ENCODE data around the gene SMG9. TPM values are rescaled to one million over a fixed set of nuclear protein-coding genes. Genes with fewer than 3 reads are reported as not detected.

Gene SMG9
- polyA plus RNA-seq, 3 donors, result 1.3 to 26.1 (median 2.4) TPM

DNA sequence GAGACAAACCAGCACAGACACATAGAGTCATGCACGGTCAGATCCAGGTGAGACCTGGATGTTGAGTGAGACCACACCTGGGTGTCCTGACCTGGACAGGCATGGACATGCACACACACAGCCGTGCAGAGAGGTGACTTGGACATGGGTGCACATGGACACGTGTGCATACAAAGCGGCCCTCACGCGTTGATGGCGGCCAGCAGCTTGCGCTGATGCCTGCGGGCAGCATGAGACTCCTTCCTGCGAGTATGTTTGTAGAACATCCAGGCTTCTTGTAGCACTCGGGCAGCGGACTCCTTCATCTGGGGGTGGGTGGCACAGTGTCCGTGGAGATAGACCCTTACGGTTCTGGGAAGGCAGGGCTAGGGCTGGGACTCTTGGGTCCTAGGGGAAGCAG lies 14.5 kb upstream of the SMG9 start:
- Mint-ChIP-seq H3K27ac (peak overlapping the region; percentile 90 to 98 (median 93)), H3K27me3 (ENCODE audit: low read depth in 3 of 3) (peaks cover 0 to 3% (median 0%) of the 10 kb centered on the region in 3 donors), H3K4me1 (peaks cover 70% of the 10 kb centered on the region), H3K4me3 (peak overlapping the region in 1 of 2 donors; percentile 9), H3K36me3 (peaks cover 60 to 83% of the 10 kb centered on the region in 2 donors), H3K9me3 (peaks cover 0 to 2% (median 0%) of the 10 kb centered on the region in 7 donors)
- Histone ChIP-seq H2AFZ (ENCODE audit: insufficient read depth, low read depth, low read length, poor library complexity, severe bottlenecking) (no peak overlapping the region), H3K9me3 (replicated peaks in 1 of 2; ENCODE audit: control insufficient read depth in 1 of 2, insufficient read depth in 1 of 2, low read length in 2 of 2) (no peaks in the 10 kb centered on the region), H3K4me1 (ENCODE audit: control insufficient read depth in 1 of 2, insufficient read depth in 2 of 2, low read length in 2 of 2) (peaks cover 70 to 79% of the 10 kb centered on the region in 2 donors), H3K36me3 (replicated peaks in 1 of 2; ENCODE audit: control insufficient read depth in 1 of 2, insufficient read depth in 2 of 2, low read length in 2 of 2) (peaks cover 69 to 70% of the 10 kb centered on the region in 2 donors), H3K9ac (ENCODE audit: insufficient read depth, low read length, poor library complexity, severe bottlenecking) (no peak overlapping the region), H3K27me3 (ENCODE audit: control insufficient read depth in 2 of 2, insufficient read depth in 2 of 2, low read length in 2 of 2) (no peaks in the 10 kb centered on the region), H3K27ac (ENCODE audit: low read depth in 1 of 2, low read length in 2 of 2) (peak overlapping the region; percentile 63 to 81), H3K79me2 (ENCODE audit: insufficient read depth, low read length) (peaks cover 54% of the 10 kb centered on the region), H3K4me2 (replicated peaks; ENCODE audit: extremely low read depth, low read length, poor library complexity, severe bottlenecking) (peak overlapping the region; percentile 66), H3K4me3 (replicated peaks in 1 of 3; ENCODE audit: low read depth in 2 of 3, low read length in 3 of 3) (peak overlapping the region in 1 of 3 experiments; percentile 42), H4K20me1 (ENCODE audit: insufficient read depth, low read length) (peaks cover 10% of the 10 kb centered on the region)
- intact Hi-C loops (cut with micrococcal nuclease), result loop anchor here in 1 of 2 donors (2.0 to 5.0 kb wide), 2 partner anchors 16 to 102 kb away; no protein-coding TSS in a partner anchor
- TF ChIP-seq, protein P1, sequence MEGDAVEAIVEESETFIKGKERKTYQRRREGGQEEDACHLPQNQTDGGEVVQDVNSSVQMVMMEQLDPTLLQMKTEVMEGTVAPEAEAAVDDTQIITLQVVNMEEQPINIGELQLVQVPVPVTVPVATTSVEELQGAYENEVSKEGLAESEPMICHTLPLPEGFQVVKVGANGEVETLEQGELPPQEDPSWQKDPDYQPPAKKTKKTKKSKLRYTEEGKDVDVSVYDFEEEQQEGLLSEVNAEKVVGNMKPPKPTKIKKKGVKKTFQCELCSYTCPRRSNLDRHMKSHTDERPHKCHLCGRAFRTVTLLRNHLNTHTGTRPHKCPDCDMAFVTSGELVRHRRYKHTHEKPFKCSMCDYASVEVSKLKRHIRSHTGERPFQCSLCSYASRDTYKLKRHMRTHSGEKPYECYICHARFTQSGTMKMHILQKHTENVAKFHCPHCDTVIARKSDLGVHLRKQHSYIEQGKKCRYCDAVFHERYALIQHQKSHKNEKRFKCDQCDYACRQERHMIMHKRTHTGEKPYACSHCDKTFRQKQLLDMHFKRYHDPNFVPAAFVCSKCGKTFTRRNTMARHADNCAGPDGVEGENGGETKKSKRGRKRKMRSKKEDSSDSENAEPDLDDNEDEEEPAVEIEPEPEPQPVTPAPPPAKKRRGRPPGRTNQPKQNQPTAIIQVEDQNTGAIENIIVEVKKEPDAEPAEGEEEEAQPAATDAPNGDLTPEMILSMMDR (IDR thresholded peaks at IDR 0.05), result no peak
- WGBS (ENCODE audit: insufficient coverage), result 92% methylated on average over 9 of the region's 14 CpGs
- no peak for DNase-seq

DNA sequence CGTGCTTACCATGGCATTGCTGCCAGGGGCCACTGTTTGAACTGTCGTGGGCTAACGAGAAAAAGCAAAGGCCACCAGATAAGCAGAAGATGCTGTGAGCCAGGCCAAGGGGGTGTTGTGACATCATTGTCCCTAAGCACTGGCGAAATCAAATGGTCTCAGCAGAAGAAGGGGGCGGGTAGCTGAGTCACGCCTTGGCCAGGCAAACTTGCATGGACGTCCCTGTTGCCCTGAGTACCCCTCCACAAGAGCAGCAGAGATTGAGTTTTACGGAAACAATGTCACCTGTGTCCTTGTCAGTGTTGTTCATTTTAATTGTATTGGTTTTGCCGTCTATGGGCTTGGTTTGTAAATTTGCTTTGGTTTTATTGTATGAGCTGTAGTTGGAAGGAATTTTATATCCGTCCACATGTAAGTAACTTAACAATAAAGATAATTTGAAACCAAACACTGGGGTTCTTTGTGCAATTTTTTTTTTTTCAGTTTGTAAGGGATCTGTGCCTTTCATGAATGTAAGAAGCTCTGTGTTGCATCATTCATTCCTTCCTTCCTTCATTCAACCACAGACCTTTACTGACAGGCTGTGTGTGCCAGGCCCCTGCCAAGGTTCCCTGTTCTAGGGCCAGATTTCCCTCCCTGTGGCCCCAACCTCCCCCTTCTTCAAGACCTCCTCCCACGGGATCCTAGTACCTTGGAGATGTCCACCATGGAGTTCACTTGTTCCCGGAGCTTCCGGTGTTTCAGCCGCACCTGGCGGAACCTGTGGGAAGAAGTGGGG lies 13.7 kb upstream of the SMG9 start:
- 32% methylated on average over 5 of the region's 15 CpGs for WGBS (ENCODE audit: insufficient coverage)

More for the DNA sequence above, 13.7 kb upstream of the SMG9 start:
- Histone ChIP-seq H3K4me2 (replicated peaks; ENCODE audit: extremely low read depth, low read length, poor library complexity, severe bottlenecking) (peak overlapping the region; percentile 66), H2AFZ (ENCODE audit: insufficient read depth, low read depth, low read length, poor library complexity, severe bottlenecking) (no peak overlapping the region), H3K9ac (ENCODE audit: insufficient read depth, low read length, poor library complexity, severe bottlenecking) (no peak overlapping the region), H3K27me3 (ENCODE audit: control insufficient read depth in 2 of 2, insufficient read depth in 2 of 2, low read length in 2 of 2) (no peaks in the 10 kb centered on the region), H3K27ac (ENCODE audit: low read depth in 1 of 2, low read length in 2 of 2) (peak overlapping the region; percentile 63 to 81), H3K9me3 (replicated peaks in 1 of 2; ENCODE audit: control insufficient read depth in 1 of 2, insufficient read depth in 1 of 2, low read length in 2 of 2) (no peaks in the 10 kb centered on the region), H3K4me1 (ENCODE audit: control insufficient read depth in 1 of 2, insufficient read depth in 2 of 2, low read length in 2 of 2) (peaks cover 78 to 79% of the 10 kb centered on the region in 2 donors), H4K20me1 (ENCODE audit: insufficient read depth, low read length) (peaks cover 3% of the 10 kb centered on the region), H3K79me2 (ENCODE audit: insufficient read depth, low read length) (peaks cover 46% of the 10 kb centered on the region), H3K36me3 (replicated peaks in 1 of 2; ENCODE audit: control insufficient read depth in 1 of 2, insufficient read depth in 2 of 2, low read length in 2 of 2) (peaks cover 61 to 62% of the 10 kb centered on the region in 2 donors), H3K4me3 (replicated peaks in 1 of 3; ENCODE audit: low read depth in 2 of 3, low read length in 3 of 3) (peak overlapping the region in 1 of 3 experiments; percentile 42)
- H3K4me3 Mint-ChIP-seq, result peak overlapping the region; percentile 56 to 67
- H3K36me3 Mint-ChIP-seq, result peaks cover 56 to 76% of the 10 kb centered on the region in 2 donors
- intact Hi-C loops (cut with micrococcal nuclease), result loop anchor here in 1 of 2 donors (2.0 to 5.0 kb wide), 2 partner anchors 16 to 101 kb away; no protein-coding TSS in a partner anchor
- peaks cover 0 to 2% (median 0%) of the 10 kb centered on the region in 7 donors for H3K9me3 Mint-ChIP-seq
- peaks cover 0 to 3% (median 0%) of the 10 kb centered on the region in 3 donors for H3K27me3 Mint-ChIP-seq (ENCODE audit: low read depth in 3 of 3)
- TF ChIP-seq, protein P1 (IDR thresholded peaks at IDR 0.05), result no peak
- DNase-seq, result peak; percentile 86 to 94 (median 91)
- H3K27ac Mint-ChIP-seq, result peak overlapping the region; percentile 90 to 98 (median 93)
- H3K4me1 Mint-ChIP-seq, result peaks cover 77% of the 10 kb centered on the region

Data from CD14-positive monocyte (primary cell).